Fibroblast of skin of right quadriceps (primary cell): ENCODE measurements around the gene SCAF1.
A peak's percentile ranks its signal among the peaks of the same experiment; 100 is the strongest.

Experiments
- DNase-seq: peaks from one replicate; pipeline ENCODE4 v3.0.0-alpha.2; 2013

Gene SCAF1

DNA sequence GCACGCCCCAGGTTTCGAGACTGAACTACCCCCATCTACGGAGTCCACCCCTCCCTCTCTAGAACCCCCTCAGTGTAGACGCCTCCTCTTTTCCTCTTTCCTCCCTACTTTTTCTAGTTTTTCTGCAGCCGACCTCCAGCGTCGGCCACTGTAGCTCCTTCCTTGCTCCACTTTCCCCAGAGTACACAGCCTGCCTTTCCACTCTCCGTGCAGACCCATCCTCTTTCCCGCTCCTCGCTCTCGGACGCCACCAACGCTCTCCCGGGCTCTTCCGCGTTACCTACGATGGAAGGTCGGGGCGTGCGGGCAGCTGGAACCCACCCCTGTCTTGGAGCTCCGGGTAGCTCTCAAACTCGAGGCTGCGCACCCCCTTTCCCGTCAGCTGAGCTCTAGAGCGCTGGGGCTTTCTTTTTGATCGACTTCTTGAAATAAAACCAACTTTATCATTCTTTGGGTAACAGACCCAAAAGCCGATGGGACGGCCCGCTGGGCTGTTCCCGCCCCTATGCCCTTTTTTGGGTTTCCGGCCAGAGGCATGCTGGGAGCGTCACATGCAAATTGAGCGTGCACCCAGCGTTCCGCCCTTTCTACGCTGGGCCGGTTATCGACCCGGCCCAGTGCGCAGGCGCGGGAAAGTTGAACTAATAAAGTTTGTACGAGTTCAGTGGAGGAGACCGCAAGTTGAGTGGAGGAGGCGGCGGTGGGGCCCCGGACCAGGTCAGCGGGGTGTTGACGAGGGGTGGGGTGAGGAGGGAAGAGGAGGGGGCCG is 23.5 kb downstream of the SCAF1 start, which contains the start of the genes BCL2L12 and IRF3:
TSS of gene BCL2L12 (plus strand) at position 583 of the 769 bp plus-strand sequence. CDS start 760 bp downstream, outside the sequence.
TSS of gene IRF3 (minus strand) at position 507 of the 769 bp plus-strand sequence. CDS start 1,019 bp downstream, outside the sequence.
- peak; percentile 94 for DNase-seq

- no peak for DNase-seq
Observed at GRCh38 chr19:49666120-49666444, 24.1 kb downstream of the SCAF1 start.

- DNase-seq: no peak
Observed at GRCh38 chr19:49667473-49667872, 25.5 kb downstream of the SCAF1 start.

- no peak for DNase-seq
Observed at GRCh38 chr19:49669516-49669915, 27.5 kb downstream of the SCAF1 start.

DNA sequence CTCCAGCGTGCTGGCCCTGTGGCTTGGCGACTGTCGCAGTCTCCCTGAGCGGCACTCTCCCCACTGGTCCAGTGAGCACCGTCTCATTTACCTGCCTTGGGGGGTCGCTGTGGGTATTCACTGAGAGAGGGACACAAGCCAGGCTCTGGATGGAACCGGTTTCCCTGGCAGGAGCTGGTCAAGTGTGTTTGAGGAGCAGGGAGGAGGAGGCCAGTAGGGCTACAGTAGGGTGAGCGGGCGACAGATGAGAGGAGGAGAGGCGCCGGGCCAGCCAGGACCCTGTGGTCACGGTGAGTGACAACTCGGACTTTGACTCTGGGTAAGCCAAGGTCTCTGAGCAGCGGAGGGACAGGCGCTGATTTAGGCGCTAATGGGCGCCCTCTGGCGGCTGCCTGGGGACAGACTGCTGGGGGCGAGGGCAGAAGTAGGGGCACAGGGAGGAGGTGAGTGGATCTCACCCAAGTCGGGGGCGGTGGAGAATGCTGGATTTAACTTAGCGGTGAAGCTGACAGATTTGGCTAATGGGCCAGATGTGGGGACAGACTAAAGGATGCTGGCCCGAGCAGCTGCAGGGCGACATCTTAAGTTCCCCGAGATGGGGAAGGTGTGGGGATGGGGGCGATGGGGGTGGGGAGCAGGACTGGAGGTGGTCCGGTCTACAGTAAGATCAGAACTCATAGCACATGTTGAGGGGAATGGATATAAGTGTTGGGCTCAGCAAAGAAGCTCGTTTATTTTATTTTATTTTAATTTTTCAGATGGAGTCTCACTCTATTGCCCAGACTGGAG is 30.3 kb downstream of the SCAF1 start:
- peak; percentile 47 for DNase-seq

- no peak for DNase-seq
Observed at GRCh38 chr19:49676136-49676783, 34.3 kb downstream of the SCAF1 start.

DNA sequence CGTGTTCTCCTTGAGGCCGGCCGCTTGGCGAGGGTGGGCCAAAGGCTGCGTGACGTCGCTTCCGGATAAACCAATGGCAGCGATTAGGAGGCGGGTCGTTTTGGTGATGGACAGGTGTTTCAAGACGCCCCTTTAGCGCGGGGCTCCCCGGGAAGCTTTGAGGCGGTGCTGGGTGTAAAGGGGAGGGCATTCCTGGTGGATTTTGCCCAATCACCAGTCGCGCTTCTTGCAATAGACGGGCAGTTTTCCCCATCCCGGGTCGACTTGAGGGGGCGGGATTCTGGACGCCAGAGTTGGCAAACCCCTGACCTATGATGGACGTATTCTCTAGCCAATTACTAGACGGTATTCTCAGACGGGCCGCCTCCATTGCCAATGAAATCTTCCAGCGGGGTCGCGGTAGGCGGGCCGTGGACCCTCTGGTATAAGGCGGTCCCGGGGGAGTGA is 34.8 kb downstream of the SCAF1 start:
- peak; percentile 100 for DNase-seq

- DNase-seq: peak; percentile 37
Observed at GRCh38 chr19:49677231-49677900, 35.4 kb downstream of the SCAF1 start, which contains the start of gene PRMT1. Gene PRMT1, plus strand, starts transcription at chr19:49677271. Its CDS starts 10 bp downstream, at chr19:49677281.

DNA sequence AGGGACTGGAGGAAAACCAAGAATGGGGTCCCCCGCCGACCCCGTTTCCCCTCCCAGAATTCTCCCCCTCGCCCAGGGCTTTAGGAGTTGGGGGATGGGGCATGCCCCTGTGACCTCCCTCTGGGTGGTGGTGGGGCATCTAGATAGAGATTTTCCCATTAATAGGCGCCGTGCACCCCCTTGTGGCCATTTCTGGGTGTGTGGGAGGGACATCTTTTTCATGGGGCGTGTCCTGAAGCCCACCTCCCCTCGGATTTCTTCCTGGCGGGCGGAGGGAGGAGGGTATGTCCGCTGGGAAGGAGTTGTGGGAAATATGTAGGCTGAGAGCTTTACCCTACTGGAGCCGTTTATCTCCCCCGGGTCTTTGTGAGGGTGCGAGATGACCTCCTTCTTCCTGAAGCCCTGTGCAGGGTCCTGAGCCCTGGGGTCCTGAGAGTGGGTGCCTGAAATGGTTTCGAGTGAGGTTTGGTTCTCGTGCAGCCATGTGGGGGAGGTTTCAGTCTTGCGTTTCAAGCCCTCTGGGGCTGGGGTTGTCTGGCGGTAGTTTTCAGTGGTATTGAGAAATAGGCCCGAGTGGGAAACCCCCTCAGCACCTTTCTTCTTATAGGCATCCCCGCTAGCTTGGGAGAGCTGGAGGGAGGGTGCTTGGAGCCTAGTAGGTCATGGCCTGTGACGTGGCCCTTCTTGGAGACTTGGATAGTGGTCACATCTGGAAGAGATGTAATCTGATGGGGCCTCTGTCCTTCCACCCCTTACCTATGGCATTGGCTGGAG is 36.1 kb downstream of the SCAF1 start:
- peak; percentile 72 for DNase-seq

- DNase-seq: no peak
Observed at GRCh38 chr19:49678985-49679770, 37.2 kb downstream of the SCAF1 start.

DNA sequence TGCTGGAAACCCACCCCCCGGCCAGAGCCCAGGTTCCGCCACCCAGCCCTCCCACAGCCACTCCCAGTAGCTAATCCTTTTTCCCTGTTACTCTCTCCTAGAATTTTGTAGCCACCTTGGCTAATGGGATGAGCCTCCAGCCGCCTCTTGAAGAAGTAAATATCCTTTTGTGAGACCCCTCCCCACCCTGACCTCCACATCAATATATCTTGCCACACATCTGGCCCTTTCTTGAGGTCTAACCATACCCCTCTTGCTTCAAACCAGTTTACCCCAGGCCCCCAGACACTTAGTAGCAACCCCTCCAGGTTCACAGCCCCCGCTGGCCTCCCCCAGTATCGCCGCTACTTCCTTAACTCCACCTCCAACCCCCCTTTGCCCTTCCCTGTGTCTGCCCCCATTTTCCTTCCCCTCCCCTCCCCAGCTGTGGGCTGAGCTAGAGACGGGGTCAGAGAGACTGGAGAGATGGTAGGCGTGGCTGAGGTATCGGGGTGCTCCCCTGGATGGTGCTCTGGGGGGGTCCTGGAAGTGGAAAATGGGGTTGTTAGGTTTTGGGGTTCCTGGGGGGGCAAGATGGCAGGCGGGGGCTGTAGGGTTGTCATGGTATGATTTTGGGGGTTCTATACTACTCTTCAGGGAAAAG is 37.9 kb downstream of the SCAF1 start:
- DNase-seq: no peak

DNA sequence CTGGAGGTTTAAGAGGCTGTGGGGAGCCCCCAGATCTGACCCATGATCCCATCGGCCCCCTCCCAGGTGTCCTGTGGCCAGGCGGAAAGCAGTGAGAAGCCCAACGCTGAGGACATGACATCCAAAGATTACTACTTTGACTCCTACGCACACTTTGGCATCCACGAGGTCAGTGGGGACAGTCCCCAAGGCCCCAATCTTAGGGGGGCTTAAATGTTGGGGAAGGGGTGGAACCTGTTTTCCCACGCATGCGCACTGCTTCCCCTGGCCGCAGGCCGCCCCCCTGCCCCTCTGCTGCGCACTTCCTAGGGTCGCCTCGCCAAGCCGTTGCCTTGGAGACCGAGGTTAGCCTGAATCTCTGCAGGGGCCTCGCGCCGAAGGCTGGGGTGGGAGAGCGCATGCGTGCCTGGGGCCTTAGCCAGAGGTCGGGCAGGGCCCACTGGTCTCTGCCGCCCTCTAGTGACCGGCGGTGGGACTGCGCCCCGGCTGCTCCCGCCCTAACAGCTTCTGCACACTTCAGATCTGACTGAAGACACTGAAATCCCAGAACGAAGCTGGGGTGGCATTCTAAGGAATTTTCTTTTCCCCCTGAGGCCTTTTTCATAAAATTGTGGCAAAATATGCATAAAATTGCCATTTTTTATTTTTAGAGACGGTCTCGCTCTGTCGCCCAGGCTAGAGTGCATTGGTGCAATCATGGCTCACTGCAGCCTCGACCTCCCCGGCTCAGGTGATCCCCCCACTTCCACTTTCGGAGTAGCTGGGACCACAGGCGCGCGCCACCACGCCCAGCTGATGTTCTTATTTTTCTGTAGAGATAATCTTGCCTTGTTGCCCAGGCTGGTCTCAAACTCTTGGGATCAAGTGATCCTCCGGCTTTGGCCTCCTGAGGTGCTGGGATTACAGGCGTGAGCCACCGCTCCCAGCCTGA is 38.7 kb downstream of the SCAF1 start:
- peak; percentile 78 for DNase-seq

DNA sequence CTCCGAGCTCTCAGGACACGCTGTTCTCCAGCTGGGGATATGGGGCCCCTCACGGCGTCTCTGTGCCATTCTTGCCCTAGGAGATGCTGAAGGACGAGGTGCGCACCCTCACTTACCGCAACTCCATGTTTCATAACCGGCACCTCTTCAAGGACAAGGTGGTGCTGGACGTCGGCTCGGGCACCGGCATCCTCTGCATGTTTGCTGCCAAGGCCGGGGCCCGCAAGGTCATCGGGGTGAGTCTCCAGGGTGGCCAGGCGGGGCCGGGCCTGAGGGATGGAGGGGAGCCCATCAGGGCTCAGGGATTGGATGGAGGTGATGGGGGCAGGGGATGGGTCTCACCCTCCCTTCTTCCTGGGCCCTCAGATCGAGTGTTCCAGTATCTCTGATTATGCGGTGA is 39.8 kb downstream of the SCAF1 start:
- DNase-seq: no peak

GRCh38 chr19:49682274-49682673 is 40.3 kb downstream of the SCAF1 start:
- DNase-seq: no peak

DNA sequence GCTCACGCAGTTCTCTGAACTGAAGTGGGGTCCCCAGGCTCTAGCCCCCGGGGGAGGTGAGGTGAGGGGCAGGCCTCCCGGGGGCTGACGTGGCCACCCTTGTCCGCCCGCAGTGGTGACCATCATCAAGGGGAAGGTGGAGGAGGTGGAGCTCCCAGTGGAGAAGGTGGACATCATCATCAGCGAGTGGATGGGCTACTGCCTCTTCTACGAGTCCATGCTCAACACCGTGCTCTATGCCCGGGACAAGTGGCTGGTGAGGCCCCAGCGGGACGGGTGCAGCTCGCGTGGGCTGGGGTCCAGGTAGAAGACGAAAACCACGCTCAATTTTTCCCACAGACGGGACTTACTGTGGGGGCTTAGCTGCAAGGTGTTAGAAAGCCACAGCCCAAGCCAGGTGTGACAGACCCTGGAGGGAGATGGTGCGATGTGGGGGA is 41.8 kb downstream of the SCAF1 start:
- DNase-seq: no peak

DNA sequence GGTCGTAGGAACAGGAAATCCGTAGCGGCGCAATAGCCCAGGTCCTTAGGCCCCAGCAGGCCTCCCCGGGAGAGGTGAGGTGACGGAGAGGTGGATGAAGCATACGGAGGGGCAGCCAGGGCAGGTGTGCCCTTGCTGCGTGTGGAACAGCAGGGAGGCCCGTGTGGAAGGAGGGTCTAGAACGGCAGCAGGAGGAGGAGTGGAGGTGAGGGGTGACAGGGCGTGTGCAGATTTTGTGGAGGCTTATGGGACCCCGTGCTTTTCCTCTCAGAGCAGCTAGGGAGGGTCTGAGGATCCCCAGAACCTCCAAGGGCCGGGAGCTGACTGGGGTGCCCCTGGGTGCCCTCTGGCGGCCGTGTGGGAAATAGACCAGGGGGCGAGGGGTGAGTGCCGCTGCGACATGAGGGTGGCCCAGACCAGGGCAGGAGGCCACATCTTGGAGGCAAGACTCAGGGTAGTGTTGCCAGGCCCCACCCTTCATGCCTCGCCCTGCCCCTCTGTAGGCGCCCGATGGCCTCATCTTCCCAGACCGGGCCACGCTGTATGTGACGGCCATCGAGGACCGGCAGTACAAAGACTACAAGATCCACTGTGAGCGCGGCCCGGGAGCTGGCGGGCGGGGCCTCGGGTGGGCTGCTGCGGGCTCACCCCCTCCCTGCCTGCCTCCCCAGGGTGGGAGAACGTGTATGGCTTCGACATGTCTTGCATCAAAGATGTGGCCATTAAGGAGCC is 42.4 kb downstream of the SCAF1 start:
- DNase-seq: no peak

DNA sequence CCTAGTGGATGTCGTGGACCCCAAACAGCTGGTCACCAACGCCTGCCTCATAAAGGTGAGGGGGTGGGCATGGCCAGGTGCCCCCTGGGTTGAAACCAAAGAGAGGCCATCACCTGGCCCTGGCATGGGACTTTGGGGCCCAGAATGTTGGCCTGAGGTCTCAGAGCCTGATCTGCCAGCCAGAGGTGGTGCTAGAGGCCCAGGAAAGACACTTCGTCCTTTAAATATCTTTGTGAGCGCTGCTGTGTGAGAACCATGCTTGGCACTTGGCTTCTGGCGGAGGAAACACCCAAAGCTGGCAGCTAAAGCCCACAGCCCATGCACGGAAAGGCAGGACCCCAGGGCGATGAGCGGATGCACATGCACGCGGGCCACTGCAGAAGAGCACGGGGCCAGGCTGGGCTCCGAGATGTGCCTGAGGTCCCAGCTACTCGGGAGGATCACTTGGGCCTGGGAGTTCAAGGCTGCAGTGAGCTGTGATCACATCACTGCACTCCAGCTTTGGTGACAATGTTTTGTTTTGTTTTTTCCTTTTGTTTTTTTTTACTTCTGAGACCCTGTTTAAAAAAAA is 43.1 kb downstream of the SCAF1 start:
- DNase-seq: no peak

GRCh38 chr19:49685845-49686332 is 43.9 kb downstream of the SCAF1 start:
- DNase-seq: no peak
